ENCODE measurements around the gene HNRNPLL.

DNA sequence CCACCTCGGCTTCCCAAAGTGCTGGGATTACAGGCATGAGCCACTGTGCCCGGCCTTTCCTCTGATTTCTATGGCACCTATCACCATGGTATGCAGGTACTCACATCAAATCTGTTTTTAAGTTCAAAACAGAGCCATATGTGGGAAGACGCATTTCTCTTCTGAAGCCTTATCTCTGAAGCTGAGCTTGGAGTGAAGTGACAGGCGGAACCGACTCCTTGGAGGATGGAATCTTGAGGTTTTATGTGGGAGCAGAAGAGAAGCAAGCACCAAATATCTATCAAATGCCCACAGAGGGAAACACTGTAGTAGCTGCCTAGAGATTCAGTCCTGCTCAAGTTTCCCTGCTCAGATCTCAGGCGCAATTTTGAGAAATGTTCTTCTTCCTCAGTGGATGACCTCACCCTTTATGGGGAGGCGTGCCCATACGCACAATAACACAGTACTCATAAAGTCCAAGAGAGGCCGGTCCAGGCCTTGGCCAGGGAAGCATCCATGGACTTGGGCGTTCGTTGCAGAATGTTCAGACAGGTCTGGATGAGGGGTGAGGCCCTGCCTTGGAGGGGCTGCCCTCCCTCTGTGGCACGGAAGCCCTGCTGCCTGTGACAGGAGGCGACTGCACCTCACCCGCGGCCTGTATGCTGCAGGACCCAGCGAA, 67.9 kb downstream of the HNRNPLL start:
- TF ChIP-seq, protein P1, sequence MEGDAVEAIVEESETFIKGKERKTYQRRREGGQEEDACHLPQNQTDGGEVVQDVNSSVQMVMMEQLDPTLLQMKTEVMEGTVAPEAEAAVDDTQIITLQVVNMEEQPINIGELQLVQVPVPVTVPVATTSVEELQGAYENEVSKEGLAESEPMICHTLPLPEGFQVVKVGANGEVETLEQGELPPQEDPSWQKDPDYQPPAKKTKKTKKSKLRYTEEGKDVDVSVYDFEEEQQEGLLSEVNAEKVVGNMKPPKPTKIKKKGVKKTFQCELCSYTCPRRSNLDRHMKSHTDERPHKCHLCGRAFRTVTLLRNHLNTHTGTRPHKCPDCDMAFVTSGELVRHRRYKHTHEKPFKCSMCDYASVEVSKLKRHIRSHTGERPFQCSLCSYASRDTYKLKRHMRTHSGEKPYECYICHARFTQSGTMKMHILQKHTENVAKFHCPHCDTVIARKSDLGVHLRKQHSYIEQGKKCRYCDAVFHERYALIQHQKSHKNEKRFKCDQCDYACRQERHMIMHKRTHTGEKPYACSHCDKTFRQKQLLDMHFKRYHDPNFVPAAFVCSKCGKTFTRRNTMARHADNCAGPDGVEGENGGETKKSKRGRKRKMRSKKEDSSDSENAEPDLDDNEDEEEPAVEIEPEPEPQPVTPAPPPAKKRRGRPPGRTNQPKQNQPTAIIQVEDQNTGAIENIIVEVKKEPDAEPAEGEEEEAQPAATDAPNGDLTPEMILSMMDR (IDR thresholded peaks at IDR 0.05) = no peak
- no peak for TF ChIP-seq ZFX (IDR thresholded peaks at IDR 0.05; ENCODE audit: borderline replicate concordance)
